ENCODE data around the gene TMEM132D.

Gene TMEM132D

GRCh38 chr12:129719416-129719815, 184.4 kb downstream of the TMEM132D start:
- Histone ChIP-seq H3K4me2 (no peak overlapping the region), H3K79me2 (ENCODE audit: insufficient read depth, low read depth) (no peaks in the 10 kb centered on the region), H3K9ac (no peak overlapping the region), H3K27ac (no peak overlapping the region), H2AFZ (ENCODE audit: low read depth) (no peak overlapping the region), H3K27me3 (ENCODE audit: insufficient read depth, low read depth) (no peaks in the 10 kb centered on the region), H3K36me3 (ENCODE audit: insufficient read depth) (no peaks in the 10 kb centered on the region), H3K4me3 (IDR thresholded peaks at IDR 0.05; ENCODE audit: insufficient read depth, low read depth, low read length) (no peak overlapping the region), H3K4me1 (ENCODE audit: low read depth, poor library complexity, severe bottlenecking) (no peaks in the 10 kb centered on the region), H4K20me1 (ENCODE audit: insufficient read depth) (no peaks in the 10 kb centered on the region)
- TF ChIP-seq, protein P1, sequence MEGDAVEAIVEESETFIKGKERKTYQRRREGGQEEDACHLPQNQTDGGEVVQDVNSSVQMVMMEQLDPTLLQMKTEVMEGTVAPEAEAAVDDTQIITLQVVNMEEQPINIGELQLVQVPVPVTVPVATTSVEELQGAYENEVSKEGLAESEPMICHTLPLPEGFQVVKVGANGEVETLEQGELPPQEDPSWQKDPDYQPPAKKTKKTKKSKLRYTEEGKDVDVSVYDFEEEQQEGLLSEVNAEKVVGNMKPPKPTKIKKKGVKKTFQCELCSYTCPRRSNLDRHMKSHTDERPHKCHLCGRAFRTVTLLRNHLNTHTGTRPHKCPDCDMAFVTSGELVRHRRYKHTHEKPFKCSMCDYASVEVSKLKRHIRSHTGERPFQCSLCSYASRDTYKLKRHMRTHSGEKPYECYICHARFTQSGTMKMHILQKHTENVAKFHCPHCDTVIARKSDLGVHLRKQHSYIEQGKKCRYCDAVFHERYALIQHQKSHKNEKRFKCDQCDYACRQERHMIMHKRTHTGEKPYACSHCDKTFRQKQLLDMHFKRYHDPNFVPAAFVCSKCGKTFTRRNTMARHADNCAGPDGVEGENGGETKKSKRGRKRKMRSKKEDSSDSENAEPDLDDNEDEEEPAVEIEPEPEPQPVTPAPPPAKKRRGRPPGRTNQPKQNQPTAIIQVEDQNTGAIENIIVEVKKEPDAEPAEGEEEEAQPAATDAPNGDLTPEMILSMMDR (conservative IDR thresholded peaks at IDR 0.05; ENCODE audit: low read depth, low read length): no peak

- no peaks in the 10 kb centered on the region for H3K36me3 ChIP-seq (ENCODE audit: insufficient read depth)
- H3K79me2 ChIP-seq (ENCODE audit: insufficient read depth, low read depth): no peaks in the 10 kb centered on the region
- no peak overlapping the region for H3K9ac ChIP-seq
- no peaks in the 10 kb centered on the region for H3K4me1 ChIP-seq (ENCODE audit: low read depth, poor library complexity, severe bottlenecking)
- H3K27me3 ChIP-seq (ENCODE audit: insufficient read depth, low read depth): no peaks in the 10 kb centered on the region
- H3K27ac ChIP-seq: no peak overlapping the region
- H4K20me1 ChIP-seq (ENCODE audit: insufficient read depth): no peaks in the 10 kb centered on the region
- no peak overlapping the region for H2AFZ ChIP-seq (ENCODE audit: low read depth)
- TF ChIP-seq, protein P1 (conservative IDR thresholded peaks at IDR 0.05; ENCODE audit: low read depth, low read length): no peak
- H3K4me3 ChIP-seq (IDR thresholded peaks at IDR 0.05; ENCODE audit: insufficient read depth, low read depth, low read length): no peak overlapping the region
- H3K4me2 ChIP-seq: no peak overlapping the region
These were observed 186.4 kb downstream of the TMEM132D start for GRCh38 chr12:129717438-129717837.

GRCh38 chr12:129716825-129717224, 187.0 kb downstream of the TMEM132D start:
- H3K79me2 ChIP-seq (ENCODE audit: insufficient read depth, low read depth): no peaks in the 10 kb centered on the region
- TF ChIP-seq, protein P1 (conservative IDR thresholded peaks at IDR 0.05; ENCODE audit: low read depth, low read length): no peak
- H2AFZ ChIP-seq (ENCODE audit: low read depth): no peak overlapping the region
- no peaks in the 10 kb centered on the region for H3K27me3 ChIP-seq (ENCODE audit: insufficient read depth, low read depth)
- no peaks in the 10 kb centered on the region for H4K20me1 ChIP-seq (ENCODE audit: insufficient read depth)
- H3K4me1 ChIP-seq (ENCODE audit: low read depth, poor library complexity, severe bottlenecking): no peaks in the 10 kb centered on the region
- H3K4me3 ChIP-seq (IDR thresholded peaks at IDR 0.05; ENCODE audit: insufficient read depth, low read depth, low read length): no peak overlapping the region
- H3K36me3 ChIP-seq (ENCODE audit: insufficient read depth): no peaks in the 10 kb centered on the region
- no peak overlapping the region for H3K9ac ChIP-seq
- no peak overlapping the region for H3K4me2 ChIP-seq
- no peak overlapping the region for H3K27ac ChIP-seq

- no peak overlapping the region for H3K9ac ChIP-seq
- H3K27ac ChIP-seq: no peak overlapping the region
- H3K27me3 ChIP-seq (ENCODE audit: insufficient read depth, low read depth): no peaks in the 10 kb centered on the region
- no peak overlapping the region for H3K4me2 ChIP-seq
- H2AFZ ChIP-seq (ENCODE audit: low read depth): no peak overlapping the region
- no peaks in the 10 kb centered on the region for H4K20me1 ChIP-seq (ENCODE audit: insufficient read depth)
- no peaks in the 10 kb centered on the region for H3K36me3 ChIP-seq (ENCODE audit: insufficient read depth)
- no peak overlapping the region for H3K4me3 ChIP-seq (IDR thresholded peaks at IDR 0.05; ENCODE audit: insufficient read depth, low read depth, low read length)
- no peaks in the 10 kb centered on the region for H3K4me1 ChIP-seq (ENCODE audit: low read depth, poor library complexity, severe bottlenecking)
- TF ChIP-seq, protein P1 (conservative IDR thresholded peaks at IDR 0.05; ENCODE audit: low read depth, low read length): no peak
- no peaks in the 10 kb centered on the region for H3K79me2 ChIP-seq (ENCODE audit: insufficient read depth, low read depth)
These were observed 197.1 kb downstream of the TMEM132D start for GRCh38 chr12:129706716-129707115.
